ENCODE results near the gene SMIM17. TPM values are rescaled to one million over a fixed set of nuclear protein-coding genes. Genes with fewer than 3 reads are reported as not detected.

The SMIM17 gene
- polyA plus RNA-seq, 3 donors: not detected

GRCh38 chr19:56612737-56613136 lies 30.2 kb upstream of the SMIM17 start:
- no peaks in the 10 kb centered on the region for H3K27me3 ChIP-seq (ENCODE audit: control insufficient read depth in 2 of 2, insufficient read depth in 2 of 2, low read length in 2 of 2)
- Mint-ChIP-seq H3K9me3 (peaks cover 66 to 88% (median 82%) of the 10 kb centered on the region in 7 donors), H3K4me3 (no peak overlapping the region), H3K27ac (no peak overlapping the region), H3K27me3 (ENCODE audit: low read depth in 3 of 3) (peaks cover 0 to 2% (median 0%) of the 10 kb centered on the region in 3 donors), H3K4me1 (no peaks in the 10 kb centered on the region), H3K36me3 (peaks cover 11 to 26% of the 10 kb centered on the region in 2 donors)
- no peak overlapping the region for H3K4me3 ChIP-seq (replicated peaks in 1 of 3; ENCODE audit: low read depth in 2 of 3, low read length in 3 of 3)
- no peak overlapping the region for H3K4me2 ChIP-seq (replicated peaks; ENCODE audit: extremely low read depth, low read length, poor library complexity, severe bottlenecking)
- no peak overlapping the region for H3K27ac ChIP-seq (ENCODE audit: low read depth in 1 of 2, low read length in 2 of 2)
- H3K9ac ChIP-seq (ENCODE audit: insufficient read depth, low read length, poor library complexity, severe bottlenecking): no peak overlapping the region
- no peak for DNase-seq
- peaks cover 0 to 49% of the 10 kb centered on the region in 2 donors for H3K36me3 ChIP-seq (replicated peaks in 1 of 2; ENCODE audit: control insufficient read depth in 1 of 2, insufficient read depth in 2 of 2, low read length in 2 of 2)
- no peak for TF ChIP-seq CTCF (IDR thresholded peaks at IDR 0.05)
- WGBS (ENCODE audit: insufficient coverage): 100% methylated on average over 2 of the region's 2 CpGs
- H3K79me2 ChIP-seq (ENCODE audit: insufficient read depth, low read length): no peaks in the 10 kb centered on the region
- H4K20me1 ChIP-seq (ENCODE audit: insufficient read depth, low read length): no peaks in the 10 kb centered on the region
- no peaks in the 10 kb centered on the region for H3K4me1 ChIP-seq (ENCODE audit: control insufficient read depth in 1 of 2, insufficient read depth in 2 of 2, low read length in 2 of 2)
- H3K9me3 ChIP-seq (replicated peaks in 1 of 2; ENCODE audit: control insufficient read depth in 1 of 2, insufficient read depth in 1 of 2, low read length in 2 of 2): peaks cover 61 to 100% of the 10 kb centered on the region in 2 donors
- H2AFZ ChIP-seq (ENCODE audit: insufficient read depth, low read depth, low read length, poor library complexity, severe bottlenecking): no peak overlapping the region
- intact Hi-C loops (cut with micrococcal nuclease): no loop called here

GRCh38 chr19:56613639-56614038 lies 29.3 kb upstream of the SMIM17 start:
- H3K27me3 ChIP-seq (ENCODE audit: control insufficient read depth in 2 of 2, insufficient read depth in 2 of 2, low read length in 2 of 2): no peaks in the 10 kb centered on the region
- no peaks in the 10 kb centered on the region for H3K4me1 ChIP-seq (ENCODE audit: control insufficient read depth in 1 of 2, insufficient read depth in 2 of 2, low read length in 2 of 2)
- no peak for TF ChIP-seq CTCF (IDR thresholded peaks at IDR 0.05)
- H2AFZ ChIP-seq (ENCODE audit: insufficient read depth, low read depth, low read length, poor library complexity, severe bottlenecking): no peak overlapping the region
- H3K9me3 ChIP-seq (replicated peaks in 1 of 2; ENCODE audit: control insufficient read depth in 1 of 2, insufficient read depth in 1 of 2, low read length in 2 of 2): peaks cover 61 to 100% of the 10 kb centered on the region in 2 donors
- Mint-ChIP-seq H3K4me3 (no peak overlapping the region), H3K9me3 (peaks cover 66 to 88% (median 82%) of the 10 kb centered on the region in 7 donors), H3K36me3 (peaks cover 14 to 28% of the 10 kb centered on the region in 2 donors), H3K4me1 (no peaks in the 10 kb centered on the region), H3K27ac (no peak overlapping the region), H3K27me3 (ENCODE audit: low read depth in 3 of 3) (peaks cover 0 to 2% (median 0%) of the 10 kb centered on the region in 3 donors)
- WGBS (ENCODE audit: insufficient coverage): 80% methylated on average over 4 of the region's 5 CpGs
- no peaks in the 10 kb centered on the region for H4K20me1 ChIP-seq (ENCODE audit: insufficient read depth, low read length)
- no peak overlapping the region for H3K27ac ChIP-seq (ENCODE audit: low read depth in 1 of 2, low read length in 2 of 2)
- peaks cover 0 to 56% of the 10 kb centered on the region in 2 donors for H3K36me3 ChIP-seq (replicated peaks in 1 of 2; ENCODE audit: control insufficient read depth in 1 of 2, insufficient read depth in 2 of 2, low read length in 2 of 2)
- H3K4me2 ChIP-seq (replicated peaks; ENCODE audit: extremely low read depth, low read length, poor library complexity, severe bottlenecking): no peak overlapping the region
- intact Hi-C loops (cut with micrococcal nuclease): no loop called here
- no peak overlapping the region for H3K4me3 ChIP-seq (replicated peaks in 1 of 3; ENCODE audit: low read depth in 2 of 3, low read length in 3 of 3)
- no peak overlapping the region for H3K9ac ChIP-seq (ENCODE audit: insufficient read depth, low read length, poor library complexity, severe bottlenecking)
- no peaks in the 10 kb centered on the region for H3K79me2 ChIP-seq (ENCODE audit: insufficient read depth, low read length)
- no peak for DNase-seq

Data from CD14-positive monocyte (primary cell).